Measurements from ENCODE around the gene MTOR.

MTOR gene

DNA sequence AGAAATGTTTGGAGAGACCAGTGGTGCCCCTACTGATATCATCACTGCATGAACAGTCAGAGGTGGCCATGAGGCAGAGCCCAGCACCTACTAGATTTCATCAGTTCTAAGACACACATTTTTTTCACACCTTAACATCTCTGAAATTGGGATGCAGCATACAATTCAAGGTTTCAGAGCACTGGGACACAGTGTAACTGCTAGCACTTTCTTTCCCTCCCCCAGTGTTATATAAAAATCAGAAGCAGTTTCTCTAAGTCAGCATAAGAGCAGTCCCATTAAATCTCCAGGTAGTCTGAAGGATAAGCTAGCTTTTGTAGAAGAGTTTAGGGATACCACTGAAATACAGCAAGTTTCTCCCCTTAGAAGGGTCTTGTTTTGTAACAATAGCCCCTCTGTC lies 83.2 kb downstream of the MTOR start:
- H3F3A ChIP-seq (ENCODE audit: low read depth) = no peaks in the 10 kb centered on the region
- no peaks in the 10 kb centered on the region for H3K79me2 ChIP-seq (ENCODE audit: insufficient read depth, low read length)
- no peaks in the 10 kb centered on the region for H3K9me2 ChIP-seq (replicated peaks; ENCODE audit: low read depth, low read length)
- no peak overlapping the region for H2AFZ ChIP-seq (ENCODE audit: low read length)
- no peaks in the 10 kb centered on the region for H4K20me1 ChIP-seq (ENCODE audit: insufficient read depth, low read length, poor library complexity, severe bottlenecking)
- H3K4me2 ChIP-seq (ENCODE audit: low read depth, low read length, poor library complexity, severe bottlenecking) = no peak overlapping the region
- no peak overlapping the region for H3K4me3 ChIP-seq (ENCODE audit: low read length, poor library complexity, severe bottlenecking)
- H3K9me3 ChIP-seq (ENCODE audit: insufficient read depth, low read depth, low read length) = no peaks in the 10 kb centered on the region
- H3K36me3 ChIP-seq (ENCODE audit: insufficient read depth, low read length) = peaks cover 33% of the 10 kb centered on the region; the same call in 1 of the 2 replicates
- TF ChIP-seq, protein P1, sequence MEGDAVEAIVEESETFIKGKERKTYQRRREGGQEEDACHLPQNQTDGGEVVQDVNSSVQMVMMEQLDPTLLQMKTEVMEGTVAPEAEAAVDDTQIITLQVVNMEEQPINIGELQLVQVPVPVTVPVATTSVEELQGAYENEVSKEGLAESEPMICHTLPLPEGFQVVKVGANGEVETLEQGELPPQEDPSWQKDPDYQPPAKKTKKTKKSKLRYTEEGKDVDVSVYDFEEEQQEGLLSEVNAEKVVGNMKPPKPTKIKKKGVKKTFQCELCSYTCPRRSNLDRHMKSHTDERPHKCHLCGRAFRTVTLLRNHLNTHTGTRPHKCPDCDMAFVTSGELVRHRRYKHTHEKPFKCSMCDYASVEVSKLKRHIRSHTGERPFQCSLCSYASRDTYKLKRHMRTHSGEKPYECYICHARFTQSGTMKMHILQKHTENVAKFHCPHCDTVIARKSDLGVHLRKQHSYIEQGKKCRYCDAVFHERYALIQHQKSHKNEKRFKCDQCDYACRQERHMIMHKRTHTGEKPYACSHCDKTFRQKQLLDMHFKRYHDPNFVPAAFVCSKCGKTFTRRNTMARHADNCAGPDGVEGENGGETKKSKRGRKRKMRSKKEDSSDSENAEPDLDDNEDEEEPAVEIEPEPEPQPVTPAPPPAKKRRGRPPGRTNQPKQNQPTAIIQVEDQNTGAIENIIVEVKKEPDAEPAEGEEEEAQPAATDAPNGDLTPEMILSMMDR (conservative IDR thresholded peaks at IDR 0.05; ENCODE audit: low read length) = no peak
- no peaks in the 10 kb centered on the region for H3K27me3 ChIP-seq (ENCODE audit: insufficient read depth, low read length, poor library complexity, severe bottlenecking)
- no peaks in the 10 kb centered on the region for H3K4me1 ChIP-seq (ENCODE audit: insufficient read depth, low read length, poor library complexity, severe bottlenecking)
- no peak overlapping the region for H3K9ac ChIP-seq (ENCODE audit: low read depth, low read length, poor library complexity, severe bottlenecking)

DNA sequence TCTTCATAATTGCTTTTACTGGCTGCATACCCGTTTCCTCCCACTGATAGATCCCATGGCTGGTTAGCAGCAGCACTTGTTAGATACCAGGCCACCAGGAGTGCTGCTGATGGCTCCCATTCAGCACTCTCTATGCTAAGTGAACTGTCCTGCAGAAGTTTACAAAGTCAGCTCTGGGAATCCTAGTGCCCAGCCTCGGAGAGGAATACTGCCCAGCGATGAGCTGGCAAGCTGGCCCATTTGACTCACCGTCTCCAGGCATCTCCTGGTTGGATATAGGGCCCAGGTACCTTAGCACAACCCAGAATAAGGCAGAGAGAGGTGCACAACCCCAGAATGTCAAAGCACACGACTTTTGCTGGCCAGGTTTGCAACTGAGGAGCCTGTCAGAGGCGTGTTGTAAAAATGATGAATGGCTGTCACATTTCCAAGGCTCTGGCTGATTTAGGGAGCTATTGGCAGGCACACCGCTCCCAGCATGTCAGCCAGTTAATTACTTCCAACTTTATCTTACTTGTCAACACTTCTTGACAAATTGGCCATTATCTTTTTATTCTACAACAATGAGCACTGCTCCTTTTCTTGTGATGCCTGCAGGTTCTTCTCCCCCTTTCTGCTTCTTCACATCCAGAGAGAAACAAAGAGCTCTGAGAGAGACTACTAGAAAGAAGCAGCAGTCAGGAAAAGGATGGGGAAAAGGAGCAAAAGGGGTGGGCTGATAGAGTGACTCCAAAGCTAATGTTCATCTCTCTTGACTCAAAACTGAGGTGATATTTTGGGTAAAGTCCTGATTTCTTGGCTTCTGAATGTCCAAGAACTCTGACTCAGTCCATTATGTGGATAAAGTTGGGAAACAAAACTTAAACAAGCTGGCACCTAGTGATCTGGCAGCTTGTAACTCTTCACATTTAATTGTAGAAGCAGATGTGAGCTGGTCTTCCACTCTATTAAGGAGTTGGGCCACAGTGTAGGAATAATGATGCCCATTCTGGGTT lies 84.0 kb downstream of the MTOR start:
- Histone ChIP-seq H3K9me2 (replicated peaks; ENCODE audit: low read depth, low read length) (no peaks in the 10 kb centered on the region), H3K27me3 (ENCODE audit: insufficient read depth, low read length, poor library complexity, severe bottlenecking) (no peaks in the 10 kb centered on the region), H3K9me3 (ENCODE audit: insufficient read depth, low read depth, low read length) (no peaks in the 10 kb centered on the region), H3K9ac (ENCODE audit: low read depth, low read length, poor library complexity, severe bottlenecking) (no peak overlapping the region), H3K36me3 (ENCODE audit: insufficient read depth, low read length) (peaks cover 30% of the 10 kb centered on the region; the same call in 1 of the 2 replicates), H3K79me2 (ENCODE audit: insufficient read depth, low read length) (no peaks in the 10 kb centered on the region), H4K20me1 (ENCODE audit: insufficient read depth, low read length, poor library complexity, severe bottlenecking) (no peaks in the 10 kb centered on the region), H3K4me2 (ENCODE audit: low read depth, low read length, poor library complexity, severe bottlenecking) (no peak overlapping the region), H3F3A (ENCODE audit: low read depth) (no peaks in the 10 kb centered on the region), H2AFZ (ENCODE audit: low read length) (no peak overlapping the region), H3K4me3 (ENCODE audit: low read length, poor library complexity, severe bottlenecking) (no peak overlapping the region), H3K4me1 (ENCODE audit: insufficient read depth, low read length, poor library complexity, severe bottlenecking) (no peaks in the 10 kb centered on the region)
- no peak for TF ChIP-seq EZH2phosphoT487 (IDR thresholded peaks at IDR 0.05; ENCODE audit: borderline replicate concordance)
- TF ChIP-seq, protein P1 (conservative IDR thresholded peaks at IDR 0.05; ENCODE audit: low read length) = no peak

DNA sequence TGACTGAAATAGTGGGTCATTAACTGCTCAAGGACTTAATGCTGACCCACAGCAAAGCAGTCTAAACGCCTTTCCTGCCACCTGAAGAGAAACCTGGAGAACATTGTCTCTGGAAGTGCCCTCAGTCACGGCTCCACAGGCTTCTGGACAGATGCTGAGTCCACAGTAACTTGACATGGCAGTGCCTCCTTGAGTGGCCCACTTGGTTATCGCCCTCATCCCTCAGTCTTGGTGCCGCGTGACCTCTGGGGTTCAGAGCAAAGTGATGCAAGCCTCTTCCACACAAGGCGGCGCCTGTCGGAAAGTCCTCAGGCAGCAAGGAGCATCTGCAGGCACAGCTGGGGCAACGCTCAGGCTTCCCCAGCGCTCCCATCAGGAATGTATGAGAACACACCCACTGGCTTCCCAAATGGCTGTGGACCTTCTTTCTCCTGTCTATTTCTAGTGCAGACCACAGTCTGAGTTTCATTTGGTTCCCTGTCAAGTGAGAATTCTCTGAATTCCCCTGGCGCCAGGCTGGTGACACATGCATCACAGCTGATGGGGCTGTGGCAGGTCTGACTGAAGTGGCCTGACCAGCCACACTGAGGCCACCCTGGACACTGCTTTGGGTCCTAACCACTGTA lies 86.2 kb downstream of the MTOR start:
- peaks cover 22% of the 10 kb centered on the region; the same call in 1 of the 2 replicates for H3K36me3 ChIP-seq (ENCODE audit: insufficient read depth, low read length)
- no peak overlapping the region for H3K4me2 ChIP-seq (ENCODE audit: low read depth, low read length, poor library complexity, severe bottlenecking)
- no peaks in the 10 kb centered on the region for H4K20me1 ChIP-seq (ENCODE audit: insufficient read depth, low read length, poor library complexity, severe bottlenecking)
- no peaks in the 10 kb centered on the region for H3K9me3 ChIP-seq (ENCODE audit: insufficient read depth, low read depth, low read length)
- no peak overlapping the region for H3K9ac ChIP-seq (ENCODE audit: low read depth, low read length, poor library complexity, severe bottlenecking)
- H3K79me2 ChIP-seq (ENCODE audit: insufficient read depth, low read length) = no peaks in the 10 kb centered on the region
- no peak overlapping the region for H3K4me3 ChIP-seq (ENCODE audit: low read length, poor library complexity, severe bottlenecking)
- TF ChIP-seq EZH2phosphoT487 (IDR thresholded peaks at IDR 0.05; ENCODE audit: borderline replicate concordance) = no peak
- H3F3A ChIP-seq (ENCODE audit: low read depth) = no peaks in the 10 kb centered on the region
- no peak overlapping the region for H2AFZ ChIP-seq (ENCODE audit: low read length)
- no peaks in the 10 kb centered on the region for H3K4me1 ChIP-seq (ENCODE audit: insufficient read depth, low read length, poor library complexity, severe bottlenecking)
- H3K27me3 ChIP-seq (ENCODE audit: insufficient read depth, low read length, poor library complexity, severe bottlenecking) = no peaks in the 10 kb centered on the region
- no peaks in the 10 kb centered on the region for H3K9me2 ChIP-seq (replicated peaks; ENCODE audit: low read depth, low read length)
